NCI-H446 treated with DMSO at 0.1 percent for 48 hours (cell line): ENCODE results near the gene GTF2A1L.
"Not testable (repeated sequence)": the region's sequence is repeated elsewhere in the genome, so short reads cannot be mapped to it uniquely, and the experiment has no call there.

ENCODE experiments used
- DNase-seq: peaks from one replicate; lab custom pipeline; 2025; lab: John Stamatoyannopoulos, UW

Gene GTF2A1L

DNA sequence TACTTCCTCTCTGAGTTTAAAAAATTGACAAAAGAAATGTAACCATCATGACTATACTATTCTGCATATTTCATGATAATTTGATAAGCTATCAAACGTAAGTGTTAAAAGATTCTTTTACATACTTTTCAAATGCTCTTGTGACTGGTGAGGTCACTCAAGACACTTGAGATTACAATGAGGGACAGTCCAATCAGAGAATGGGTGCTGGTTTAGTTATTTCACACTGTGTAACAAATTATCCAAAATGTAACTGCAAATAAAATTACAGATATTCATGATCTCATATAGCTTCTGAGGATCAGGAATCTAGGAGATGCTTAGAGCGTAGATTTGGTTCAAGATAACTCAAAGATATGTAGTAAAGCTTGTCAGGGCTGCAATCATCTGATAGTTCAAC is 4.4 kb upstream of the GTF2A1L start:
- no peak for DNase-seq

DNA sequence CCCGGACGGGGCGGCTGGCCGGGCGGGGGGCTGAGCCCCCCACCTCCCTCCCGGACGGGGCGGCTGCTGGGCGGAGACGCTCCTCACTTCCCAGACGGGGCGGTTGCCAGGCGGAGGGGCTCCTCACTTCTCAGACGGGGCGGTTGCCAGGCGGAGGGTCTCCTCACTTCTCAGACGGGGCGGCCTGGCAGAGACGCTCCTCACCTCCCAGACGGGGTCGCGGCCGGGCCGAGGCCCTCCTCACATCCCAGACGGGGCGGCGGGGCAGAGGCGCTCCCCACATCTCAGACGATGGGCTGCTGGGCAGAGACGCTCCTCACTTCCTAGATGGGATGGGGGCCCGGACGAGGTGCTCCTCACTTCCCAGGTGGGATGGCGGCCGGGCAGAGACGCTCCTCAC is 3.1 kb upstream of the GTF2A1L start:
- DNase-seq: not testable (repeated sequence)

DNA sequence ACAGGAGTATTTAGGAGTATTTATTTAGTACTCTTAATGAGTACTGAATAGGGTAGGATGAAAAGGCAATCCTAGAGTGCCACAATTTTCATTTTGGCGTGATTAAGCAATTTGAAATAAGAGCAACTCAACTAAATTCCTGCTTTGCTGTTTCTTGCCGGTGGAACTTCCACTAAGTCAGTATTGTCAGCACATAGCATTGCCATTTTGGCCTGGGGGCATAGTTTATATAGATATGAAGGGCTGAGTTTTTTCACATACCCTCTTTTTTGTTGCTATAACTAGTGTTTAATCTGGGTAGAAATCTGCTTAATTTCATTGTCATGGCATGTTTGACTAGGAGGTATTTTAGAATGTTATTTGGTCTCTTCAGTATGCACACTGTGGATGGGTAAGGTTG is 1.9 kb downstream of the GTF2A1L start:
- DNase-seq: no peak

DNA sequence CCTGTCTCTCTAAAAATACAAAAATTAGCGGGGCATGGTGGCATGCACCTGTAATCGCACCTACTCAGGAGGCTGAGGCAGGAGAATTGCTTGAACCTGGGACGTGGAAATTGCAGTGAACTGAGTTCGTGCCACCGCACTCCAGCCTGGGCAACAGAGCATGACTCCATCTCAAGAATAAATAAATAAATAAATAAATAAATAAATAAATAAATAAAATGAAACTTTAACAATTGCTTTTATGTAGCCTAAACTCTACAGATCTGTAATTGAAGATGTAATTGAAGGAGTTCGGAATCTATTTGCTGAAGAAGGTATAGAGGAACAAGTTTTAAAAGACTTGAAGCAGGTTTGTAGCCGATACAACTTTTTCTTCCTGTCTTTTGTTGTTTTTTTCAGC is 2.9 kb downstream of the GTF2A1L start:
- no peak for DNase-seq

DNA sequence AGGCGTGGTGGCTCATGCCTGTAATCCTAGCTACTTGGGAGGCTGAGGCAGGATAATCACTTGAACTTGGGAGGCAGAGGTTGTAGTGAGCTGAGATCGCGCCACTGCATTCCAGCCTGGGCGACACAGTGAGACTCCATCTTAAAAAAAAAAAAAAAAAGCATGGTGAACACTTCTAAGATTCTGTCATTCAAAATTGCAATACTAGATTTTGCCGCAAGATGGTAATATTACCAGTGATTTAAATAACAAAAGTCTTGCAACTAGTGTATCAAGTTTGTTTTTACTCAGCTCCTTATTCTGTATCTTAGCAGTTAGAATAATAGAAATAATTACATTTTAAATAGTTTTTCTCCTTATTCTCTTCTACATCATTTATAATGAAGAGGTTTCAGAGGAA is 5.0 kb downstream of the GTF2A1L start:
- not testable (repeated sequence) for DNase-seq

DNA sequence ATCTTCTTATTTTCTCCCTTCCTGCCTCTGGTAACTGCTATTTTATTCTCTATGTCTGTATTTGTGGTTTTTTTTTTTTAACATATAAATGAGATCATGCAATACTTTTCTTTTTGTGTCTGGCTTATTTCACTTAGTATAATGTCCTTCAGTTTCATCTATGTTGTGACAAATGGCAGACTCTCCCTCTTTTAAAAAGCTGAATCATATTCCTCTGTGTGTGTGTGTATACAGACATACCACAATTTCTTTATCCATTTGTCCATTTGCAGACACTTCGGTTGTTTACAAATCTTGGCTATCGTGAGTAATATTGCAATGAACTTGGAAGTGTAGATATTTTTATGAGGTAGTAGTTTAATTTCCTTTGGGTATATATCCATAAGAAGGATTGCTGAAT is 7.0 kb downstream of the GTF2A1L start:
- no peak for DNase-seq

DNA sequence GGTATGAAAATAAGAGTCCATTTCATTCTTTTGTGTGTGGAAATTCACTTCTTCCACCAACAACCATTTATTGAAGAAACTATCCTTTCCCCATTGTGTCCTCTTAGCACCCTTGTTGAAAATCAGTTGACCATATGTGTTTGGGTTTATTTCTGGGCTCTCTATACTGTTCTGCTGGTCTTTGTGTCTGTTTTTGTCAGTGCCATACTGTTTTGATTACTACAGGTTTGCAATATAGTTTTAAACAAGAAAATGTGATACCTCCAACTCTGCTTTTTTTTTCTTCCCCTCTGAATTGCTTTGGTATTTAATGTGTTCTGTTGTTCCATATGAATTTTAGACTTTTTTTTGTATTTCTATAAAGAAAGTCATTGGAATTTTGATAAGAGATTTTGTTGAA is 8.4 kb downstream of the GTF2A1L start:
- no peak for DNase-seq

DNA sequence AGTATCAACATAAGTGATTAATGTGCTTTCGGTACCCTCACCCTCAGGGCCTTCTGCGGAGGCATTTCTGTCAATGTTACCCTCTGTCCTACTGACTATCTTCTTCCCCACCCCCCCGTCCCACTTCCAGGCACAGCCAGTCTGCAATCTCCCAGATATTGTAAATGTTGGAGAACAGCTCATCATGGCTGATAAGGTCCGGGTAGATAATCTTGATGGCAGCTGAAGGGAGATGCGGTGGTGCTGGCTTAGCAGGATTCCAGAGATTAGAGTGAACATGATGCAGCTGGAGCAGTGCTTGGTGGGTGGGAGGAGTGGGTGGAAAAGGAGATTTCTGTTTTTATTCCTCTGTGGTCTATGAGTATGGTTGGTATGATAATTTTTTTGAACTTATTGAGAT is 15.5 kb downstream of the GTF2A1L start:
- DNase-seq: no peak

DNA sequence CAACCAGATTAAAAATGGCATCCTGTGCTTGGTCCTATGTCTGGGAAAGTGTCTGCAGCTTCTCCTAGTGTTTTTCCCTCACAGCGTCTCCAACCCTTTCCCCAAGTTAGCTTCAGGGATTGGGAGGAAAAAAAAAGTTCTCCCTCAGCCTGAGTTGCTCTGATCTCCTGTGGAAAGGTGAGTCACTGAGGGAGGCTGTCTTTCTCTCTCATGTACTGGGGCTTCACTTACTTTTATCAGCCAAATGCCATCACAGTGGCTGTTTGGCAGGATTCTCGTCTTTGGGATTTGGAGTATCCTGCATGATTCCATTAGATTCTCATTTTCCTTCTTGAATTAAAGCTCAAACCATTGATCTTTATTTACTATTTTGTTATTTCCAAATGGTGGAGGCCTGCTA is 18.1 kb downstream of the GTF2A1L start:
- no peak for DNase-seq

DNA sequence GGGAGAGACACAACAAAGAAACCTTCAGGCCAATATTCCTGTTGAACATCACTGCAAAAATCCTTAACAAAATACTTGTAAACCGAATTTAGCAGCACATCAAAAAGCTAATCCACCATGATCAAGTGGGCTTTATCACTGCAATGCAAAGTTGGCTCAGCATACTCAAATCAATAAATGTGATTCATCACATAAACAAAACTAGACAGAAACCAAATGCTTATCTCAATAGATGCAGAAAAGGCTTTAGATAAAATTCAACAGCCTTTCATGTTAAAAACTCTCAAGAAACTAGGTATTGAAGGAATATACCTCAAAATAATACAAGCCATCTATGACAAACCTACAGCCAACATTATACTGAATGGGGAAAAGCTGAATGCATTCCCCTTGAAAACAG is 20.6 kb downstream of the GTF2A1L start:
- no peak for DNase-seq

DNA sequence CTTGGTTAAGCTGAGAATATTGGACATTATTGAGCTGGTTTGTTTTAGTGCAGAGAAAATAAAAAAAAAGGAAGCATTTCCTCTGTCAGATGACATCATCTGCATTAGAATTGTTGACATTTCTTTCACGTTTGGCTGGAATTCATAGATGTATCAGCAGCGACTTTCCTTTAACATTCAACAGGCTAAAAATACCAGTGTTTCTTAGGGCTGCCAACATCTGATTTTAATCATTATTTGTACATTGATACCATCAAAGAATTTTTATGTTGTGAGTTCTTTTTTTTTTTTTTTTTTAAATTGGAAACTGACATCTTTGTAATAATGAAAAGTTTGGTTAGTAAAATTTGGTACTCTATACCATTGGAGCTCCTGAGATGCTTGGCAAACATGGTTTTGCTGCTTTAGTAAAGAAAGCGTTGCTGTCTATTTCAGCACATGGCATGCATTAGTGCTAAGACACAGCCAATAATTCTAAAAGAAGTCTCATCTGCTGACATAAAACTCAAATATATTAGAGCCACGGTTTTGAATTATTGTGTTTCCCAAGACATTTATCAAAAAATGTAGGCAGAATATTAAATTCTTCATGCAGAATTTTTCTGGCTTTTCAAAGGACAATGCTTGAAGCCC is 33.6 kb downstream of the GTF2A1L start:
- no peak for DNase-seq

DNA sequence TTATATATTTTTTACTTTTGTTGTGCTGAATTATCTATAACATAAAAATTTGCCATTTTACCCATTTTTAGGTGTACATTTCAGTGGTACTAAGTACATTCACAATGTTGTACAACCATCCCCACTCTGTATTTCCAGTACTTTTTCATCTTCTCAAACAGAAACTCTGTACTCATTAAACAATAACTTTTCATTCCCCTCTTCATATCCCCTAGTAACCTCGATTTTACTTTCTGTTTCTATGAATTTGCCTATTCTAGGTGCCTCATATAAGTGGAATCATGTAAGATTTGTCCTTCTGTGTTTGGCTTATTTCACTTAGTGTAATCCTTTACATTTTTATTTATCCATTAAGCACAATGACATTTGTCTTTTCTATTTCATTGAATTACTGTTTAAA is 51.3 kb downstream of the GTF2A1L start:
- DNase-seq: no peak

DNA sequence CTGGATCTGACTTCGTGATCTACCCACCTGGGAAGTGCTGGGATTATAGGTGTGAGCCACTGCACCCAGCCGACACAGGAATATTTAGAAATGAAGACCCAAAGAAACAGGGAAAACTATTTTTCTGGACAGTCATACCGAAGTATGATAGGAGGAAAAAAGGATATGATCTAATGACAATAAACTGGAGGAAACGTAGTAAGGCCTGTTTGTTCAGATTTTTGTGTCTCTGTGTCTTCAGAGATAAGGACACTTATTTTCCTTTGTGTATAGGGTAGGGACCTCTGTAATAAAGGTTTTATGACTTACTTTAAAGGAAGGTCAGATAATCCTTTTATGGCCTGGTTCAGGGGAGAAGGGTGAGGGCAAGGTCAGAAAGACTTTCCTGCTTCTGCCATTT is 55.9 kb downstream of the GTF2A1L start:
- no peak for DNase-seq

DNA sequence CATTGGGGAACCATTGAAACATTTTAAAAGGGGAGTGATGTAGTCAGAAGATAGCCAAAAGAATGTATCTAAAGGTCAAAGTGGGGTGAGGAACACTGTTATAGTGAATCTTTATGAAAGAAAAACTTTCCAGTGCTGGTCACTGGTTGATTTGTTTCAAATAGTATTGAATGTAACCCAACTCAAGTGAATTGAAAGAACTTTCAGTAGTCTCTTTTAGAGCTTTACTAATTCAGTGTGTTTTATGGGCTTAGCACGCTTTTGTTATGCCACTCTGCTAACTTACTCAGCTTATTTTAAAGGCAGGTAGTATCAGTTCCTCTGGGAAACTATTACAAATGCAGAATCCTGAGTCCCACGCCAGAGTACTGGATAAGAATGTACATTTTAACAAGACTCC is 57.3 kb downstream of the GTF2A1L start:
- no peak for DNase-seq

DNA sequence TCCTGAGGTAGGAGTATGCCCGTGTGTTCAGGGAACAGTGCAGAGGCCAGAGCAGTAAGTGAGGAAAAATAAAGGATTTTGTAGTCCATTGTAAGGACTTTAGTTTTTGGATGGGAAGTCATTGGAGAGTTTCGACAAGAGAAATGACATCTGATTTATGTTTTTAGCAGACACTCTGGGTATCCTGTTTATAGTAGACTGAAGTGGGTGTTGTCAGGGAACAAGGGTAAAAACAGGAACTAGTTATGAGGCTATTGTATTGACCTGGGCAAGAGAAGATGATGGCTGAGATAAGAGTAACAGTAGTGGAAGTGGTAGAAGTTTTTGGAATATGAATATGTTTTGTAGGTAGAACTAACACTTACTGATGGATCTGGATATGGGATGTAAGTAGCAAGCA is 59.8 kb downstream of the GTF2A1L start:
- no peak for DNase-seq

DNA sequence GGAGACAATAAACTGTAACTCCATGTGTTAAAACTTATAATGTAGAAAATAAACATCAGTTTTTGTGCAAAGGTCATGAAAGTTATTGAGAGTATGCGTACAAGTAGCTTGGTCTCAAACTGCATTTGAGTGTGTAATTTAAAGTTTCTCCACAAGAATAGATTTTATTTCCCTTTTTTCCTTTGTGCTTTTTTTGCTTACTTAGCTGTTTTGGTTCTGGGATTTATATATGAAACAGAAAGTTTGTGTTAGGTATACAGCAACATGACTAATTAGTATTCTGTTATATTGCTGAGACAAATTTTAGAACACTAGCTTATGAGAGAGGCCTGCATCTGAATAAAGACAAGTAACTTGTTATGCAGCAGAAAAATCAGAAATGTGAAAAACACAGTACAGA is 67.5 kb downstream of the GTF2A1L start:
- DNase-seq: no peak

DNA sequence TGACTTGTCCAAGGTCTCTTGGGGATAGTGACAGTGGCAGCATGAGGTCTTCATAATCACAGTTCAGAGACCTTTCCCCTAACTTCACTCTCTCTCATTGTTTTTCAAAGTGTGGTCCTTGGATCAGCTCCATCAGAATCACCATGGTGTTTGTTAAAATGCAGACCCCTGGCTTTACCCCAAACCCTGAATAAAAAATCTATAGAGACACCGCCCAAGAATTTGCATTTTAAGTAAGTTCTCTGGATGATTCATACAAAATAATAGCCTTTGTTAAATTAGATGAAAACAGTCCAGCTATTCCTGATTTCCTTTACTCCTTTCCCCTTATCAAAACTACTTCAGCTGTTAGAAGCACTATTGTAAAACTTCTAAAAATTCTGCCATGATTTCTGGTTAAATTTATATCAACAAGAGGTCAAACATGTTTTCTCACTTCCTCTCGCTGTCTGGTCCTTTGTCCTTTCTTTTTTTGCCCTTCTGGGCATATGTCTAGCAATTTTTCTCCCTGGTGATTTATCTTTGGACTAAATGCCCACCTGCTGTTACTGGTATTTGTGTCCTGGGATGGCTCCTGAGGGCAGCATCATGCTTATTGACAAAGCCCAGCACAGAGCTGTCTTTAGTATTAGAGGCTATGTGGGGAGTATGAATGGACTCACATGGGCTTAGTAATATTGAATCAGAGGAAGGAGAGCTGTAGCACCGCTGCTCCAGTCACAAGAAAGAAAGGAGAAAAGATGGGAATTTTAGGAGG is 74.5 kb downstream of the GTF2A1L start:
- no peak for DNase-seq

DNA sequence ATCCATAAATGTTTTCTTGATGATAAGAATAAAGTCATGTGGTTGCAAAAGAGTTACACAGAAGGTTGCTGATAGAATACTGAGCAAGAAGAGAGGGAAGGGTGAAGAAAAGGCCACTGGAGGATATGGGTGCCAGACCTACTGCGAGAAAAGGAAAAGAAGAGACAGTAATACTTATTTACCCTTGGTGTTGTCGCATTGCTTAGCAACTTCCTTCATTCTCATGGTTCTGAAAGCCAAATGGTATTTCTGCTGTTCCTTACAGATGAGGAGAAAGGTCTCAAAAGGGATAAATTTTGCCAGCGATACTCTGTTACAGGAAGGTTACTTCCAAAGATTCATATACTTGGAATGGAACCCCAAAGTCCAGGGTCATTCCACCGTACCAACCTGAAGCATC is 75.4 kb downstream of the GTF2A1L start:
- DNase-seq: no peak

DNA sequence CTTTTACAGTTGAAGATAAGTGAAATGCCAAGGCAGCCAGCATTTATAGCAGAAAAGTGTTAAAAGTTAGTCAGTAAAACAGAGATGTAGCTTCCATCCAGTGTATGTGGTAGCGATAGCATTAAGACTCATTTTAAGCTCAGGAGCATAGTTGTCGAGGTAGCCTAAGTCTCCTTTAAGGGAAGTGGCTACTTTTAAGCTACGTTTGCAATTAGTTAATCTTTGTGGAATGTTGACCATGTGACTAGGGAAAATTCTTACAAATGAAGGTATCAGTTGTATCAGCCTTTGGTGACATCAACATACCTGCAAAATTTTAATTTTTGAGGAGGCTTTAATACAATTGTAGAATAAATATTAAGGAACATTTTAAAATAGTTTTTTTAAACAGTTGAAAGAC is 76.0 kb downstream of the GTF2A1L start:
- DNase-seq: no peak

DNA sequence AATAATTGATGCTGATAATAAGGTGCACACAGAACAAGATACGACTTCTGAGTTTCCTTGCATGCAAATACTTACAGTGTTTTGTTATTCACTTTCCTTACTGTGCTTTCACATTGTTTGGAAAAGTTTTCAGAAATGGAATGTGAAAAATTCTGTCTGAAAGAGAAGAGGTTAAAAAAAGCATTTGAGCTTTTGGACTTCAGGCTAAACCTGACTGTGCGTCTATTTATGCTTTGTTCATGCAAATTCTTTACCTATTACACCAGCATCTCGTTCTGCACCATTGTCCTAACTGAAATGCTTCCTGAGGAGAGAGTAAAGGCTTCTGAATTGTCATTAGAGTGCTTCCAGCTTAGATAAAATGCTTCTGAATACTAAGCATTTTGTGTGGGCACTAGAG is 76.5 kb downstream of the GTF2A1L start:
- DNase-seq: no peak

DNA sequence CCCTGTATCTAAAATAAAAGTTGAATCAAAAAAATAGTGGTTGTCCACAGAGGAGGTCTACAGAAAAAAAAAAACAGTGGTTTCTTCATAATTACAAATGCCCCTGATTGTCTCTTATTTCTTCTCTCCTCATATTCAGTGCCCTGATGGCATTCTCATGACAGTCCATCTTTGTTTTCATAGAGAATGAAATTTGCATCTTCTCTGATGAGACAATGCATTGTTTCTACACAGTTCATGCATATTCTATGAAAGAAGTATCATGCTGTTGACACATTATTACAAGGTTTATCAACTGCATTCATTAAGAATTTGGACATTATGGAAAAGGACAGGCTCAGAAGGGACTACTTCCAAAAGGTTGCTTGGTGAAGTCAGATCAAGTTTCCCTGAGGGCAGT is 78.3 kb downstream of the GTF2A1L start:
- DNase-seq: no peak

DNA sequence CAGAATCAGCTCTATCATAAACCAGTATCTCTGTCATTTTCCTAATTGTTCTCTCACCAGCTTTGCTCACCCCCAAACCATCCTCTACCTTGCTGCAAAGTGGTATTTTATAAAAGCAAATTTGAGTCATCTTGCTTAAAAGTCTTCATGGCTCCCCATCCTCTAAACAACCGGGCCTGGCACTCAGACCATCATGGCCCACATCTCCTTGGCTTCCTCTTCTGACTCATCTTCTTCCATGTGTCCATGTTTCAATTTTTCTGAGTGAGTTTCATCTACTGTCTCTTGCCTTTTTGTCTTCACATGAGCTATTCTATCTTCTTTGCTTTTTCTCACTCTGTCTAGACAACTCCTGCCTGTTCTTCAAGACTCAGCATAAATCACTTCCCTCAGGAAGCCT is 79.2 kb downstream of the GTF2A1L start:
- DNase-seq: no peak

DNA sequence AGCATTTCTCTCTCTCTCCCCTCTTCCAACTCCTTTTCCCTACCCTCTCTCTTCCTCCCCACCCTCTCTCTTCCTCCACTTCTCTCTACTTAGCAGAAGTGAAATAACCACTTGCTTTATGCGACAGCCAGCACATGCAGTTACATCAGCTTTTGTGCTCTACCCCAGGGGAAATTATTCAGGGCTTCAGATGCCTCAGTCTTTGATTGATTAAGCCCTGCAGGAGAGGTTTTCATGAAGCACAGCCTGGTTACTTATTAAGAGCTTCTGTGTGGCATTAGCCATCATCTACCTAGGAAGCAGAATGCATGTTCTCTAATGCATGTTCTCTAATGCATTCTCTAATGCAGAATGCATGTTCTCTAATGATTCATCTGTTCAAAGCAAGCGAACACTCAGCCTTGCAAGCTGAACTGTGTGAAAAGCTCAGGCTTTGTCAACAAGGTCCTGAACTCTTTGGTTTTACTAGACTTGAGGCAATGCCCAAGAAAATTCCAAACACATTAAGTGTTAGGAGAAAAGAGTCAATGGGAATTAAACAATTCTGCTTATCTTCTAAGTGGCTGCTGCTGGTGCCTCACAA is 81.8 kb downstream of the GTF2A1L start:
- no peak for DNase-seq

DNA sequence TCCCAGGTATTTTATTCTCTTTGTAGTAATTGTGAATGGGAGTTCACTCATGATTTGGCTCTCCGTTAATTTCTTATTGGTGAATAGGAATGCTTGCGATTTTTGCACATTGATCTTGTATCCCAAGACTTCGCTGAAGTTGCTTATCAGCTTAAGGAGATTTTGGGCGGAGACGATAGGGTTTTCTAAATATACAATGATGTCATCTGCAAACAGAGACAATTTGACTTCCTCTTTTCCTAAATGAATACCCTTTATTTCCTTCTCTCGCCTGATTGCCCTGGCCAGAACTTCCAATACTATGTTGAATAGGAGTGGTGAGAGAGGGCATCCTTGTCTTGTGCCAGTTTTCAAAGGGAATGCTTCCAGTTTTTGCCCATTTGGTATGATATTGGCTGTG is 86.0 kb downstream of the GTF2A1L start:
- DNase-seq: not testable (repeated sequence)
